HG03354 (cell line): Measurements from ENCODE around the gene LMNA.
"Not testable (repeated sequence)": the region's sequence is repeated elsewhere in the genome, so short reads cannot be mapped to it uniquely, and the experiment has no call there.

Source experiments
- ATAC-seq: cut with Tn5 transposase; IDR thresholded peaks from one replicate; pipeline ENCODE4 v1.9.1; 2021; ENCODE audit warnings: mild to moderate bottlenecking; ENCODE audit not compliant: unreplicated experiment, poor library complexity, severe bottlenecking

The LMNA gene

DNA sequence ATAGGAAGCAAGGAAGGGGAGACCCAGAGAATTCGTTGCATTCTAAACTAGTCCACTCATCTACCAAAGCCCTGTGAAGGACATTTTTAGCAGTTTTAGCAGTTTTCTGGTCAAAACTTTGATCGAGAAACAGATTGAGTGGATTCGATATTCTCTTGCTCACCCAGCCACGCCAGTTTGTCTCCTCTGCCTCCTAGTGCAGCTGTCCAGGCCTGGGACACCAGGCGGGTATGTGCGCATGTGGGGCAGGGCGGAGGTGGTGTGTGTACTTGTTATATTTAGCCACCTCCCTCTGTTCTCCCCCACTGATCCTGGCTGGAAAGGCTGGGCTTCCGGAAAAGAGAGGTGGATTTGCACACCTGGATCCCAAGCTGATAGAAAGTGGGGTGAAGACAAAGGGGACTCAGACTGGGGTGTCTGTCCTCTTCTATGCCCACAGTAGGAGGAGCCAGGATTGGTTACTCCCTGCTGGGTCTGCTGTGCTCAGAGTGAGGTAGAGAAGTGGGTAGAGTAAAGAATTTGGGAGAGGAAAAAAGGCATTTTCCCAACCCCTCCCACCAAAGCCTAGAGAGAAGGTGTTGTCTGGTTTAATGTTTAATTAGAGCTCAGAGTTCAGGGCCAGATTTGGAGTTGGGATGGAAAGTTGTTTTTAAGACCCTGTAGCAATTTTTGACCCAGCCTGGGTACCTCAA lies 3.8 kb downstream of the LMNA start:
- ATAC-seq: no peak

DNA sequence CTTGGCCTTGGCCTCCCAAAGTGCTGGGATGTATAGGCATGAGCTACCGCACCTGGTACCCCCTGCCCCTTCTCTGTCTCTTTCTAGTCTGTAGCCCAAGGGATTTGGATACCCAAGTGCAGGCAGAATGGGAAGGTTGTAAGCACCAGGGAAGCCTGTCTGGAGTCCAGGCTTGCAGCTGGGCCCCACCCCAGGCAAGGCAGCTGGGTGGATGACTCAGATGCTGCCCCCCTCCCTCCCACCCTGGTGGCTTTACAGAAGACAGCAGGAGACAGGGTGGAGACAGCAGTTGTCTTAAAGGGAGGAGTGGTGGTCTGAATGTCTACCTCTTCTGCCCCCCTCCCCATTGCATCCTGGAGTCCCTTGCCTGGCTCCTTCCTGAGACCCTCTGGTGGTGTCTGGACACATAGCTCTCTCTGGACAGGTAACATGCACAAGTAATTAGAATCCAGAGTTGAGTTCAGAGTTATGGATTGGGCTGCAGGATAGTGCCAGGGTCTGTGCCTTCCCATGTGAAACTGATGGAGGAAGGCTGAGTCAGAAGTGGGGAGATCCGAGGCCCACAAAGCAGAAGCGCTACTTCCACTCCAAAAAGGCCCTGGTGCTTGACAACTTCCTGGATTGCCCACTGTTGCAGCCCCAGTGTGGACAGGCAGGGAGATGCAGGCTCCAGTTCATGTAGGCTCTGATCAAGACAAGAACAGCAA lies 5.1 kb downstream of the LMNA start:
- no peak for ATAC-seq

DNA sequence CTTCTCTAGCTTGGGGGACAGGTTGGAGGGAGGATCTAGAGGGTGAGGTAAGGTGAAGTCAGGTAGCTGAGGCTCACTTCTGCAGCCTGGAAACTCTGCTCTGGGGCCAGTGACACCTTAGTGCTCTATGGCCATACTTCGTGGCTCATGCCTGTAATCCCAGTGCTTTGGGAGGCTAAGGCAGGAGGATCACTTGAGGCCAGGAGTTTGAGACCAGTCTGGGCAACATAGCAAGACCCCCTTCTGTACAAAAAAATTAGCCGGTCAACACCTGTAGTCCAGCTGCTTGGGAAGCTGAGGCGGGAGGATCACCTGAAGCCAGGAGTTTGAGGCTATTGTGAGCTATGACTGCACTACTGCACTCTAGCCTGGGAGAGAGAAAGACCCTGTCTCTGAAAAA lies 5.8 kb downstream of the LMNA start:
- no peak for ATAC-seq

DNA sequence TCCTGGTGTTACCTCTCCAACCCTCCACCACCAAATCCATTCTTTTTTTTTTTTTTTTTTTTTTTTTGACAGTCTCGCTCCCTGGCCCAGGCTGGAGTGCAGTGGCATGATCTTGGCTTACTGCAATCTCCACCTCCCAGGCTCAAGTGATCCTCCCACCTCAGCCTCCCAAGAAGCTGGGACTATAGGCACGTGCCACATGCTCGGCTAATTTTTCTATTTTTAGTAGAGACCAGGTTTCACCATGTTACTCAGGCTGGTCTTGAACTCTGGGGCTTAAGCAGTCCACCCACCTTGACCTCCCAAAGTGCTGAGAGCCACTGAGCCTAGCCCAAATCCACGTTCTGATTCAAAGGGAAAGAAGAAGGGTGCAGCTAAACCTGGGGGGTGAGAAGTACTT lies 6.5 kb downstream of the LMNA start:
- ATAC-seq: not testable (repeated sequence)

DNA sequence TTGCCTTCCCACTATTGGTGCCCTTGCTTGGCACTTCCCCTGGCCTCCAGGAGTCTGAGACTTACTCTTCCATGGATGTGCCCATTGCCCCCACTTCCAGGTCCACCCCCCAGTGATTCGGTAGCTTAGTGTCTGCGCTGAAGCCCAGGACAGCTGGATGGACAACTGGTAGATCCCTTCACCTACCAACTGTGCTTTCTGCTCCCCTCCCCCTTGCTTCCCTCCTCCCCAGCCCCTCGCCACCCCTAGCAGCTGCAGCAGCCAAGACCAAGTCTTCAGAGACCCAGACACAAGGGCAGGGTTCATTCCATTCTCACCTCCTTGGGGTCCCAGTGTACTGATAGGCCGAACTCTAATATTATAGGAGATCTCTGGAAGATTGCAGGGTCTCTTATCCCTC lies 6.9 kb downstream of the LMNA start:
- ATAC-seq: no peak

DNA sequence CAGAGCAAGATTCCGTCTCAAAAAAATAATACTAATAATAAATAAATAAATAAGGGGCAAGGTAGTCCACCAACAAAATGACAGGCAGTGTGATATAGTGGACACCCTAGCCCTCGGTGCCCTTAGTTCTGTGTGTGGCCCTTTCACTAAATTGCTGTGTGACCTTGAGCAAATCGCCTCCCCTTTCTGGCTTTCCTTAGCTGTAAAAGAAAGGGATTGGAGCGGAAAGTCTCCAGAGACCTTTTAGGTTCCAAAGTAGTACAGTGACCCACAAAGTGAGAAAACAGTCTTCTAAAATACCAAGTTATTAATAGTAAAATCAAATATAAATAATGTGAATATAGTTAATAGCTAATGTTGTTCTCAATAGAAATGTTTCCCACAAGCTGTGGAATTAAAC lies 7.6 kb downstream of the LMNA start:
- ATAC-seq: no peak

DNA sequence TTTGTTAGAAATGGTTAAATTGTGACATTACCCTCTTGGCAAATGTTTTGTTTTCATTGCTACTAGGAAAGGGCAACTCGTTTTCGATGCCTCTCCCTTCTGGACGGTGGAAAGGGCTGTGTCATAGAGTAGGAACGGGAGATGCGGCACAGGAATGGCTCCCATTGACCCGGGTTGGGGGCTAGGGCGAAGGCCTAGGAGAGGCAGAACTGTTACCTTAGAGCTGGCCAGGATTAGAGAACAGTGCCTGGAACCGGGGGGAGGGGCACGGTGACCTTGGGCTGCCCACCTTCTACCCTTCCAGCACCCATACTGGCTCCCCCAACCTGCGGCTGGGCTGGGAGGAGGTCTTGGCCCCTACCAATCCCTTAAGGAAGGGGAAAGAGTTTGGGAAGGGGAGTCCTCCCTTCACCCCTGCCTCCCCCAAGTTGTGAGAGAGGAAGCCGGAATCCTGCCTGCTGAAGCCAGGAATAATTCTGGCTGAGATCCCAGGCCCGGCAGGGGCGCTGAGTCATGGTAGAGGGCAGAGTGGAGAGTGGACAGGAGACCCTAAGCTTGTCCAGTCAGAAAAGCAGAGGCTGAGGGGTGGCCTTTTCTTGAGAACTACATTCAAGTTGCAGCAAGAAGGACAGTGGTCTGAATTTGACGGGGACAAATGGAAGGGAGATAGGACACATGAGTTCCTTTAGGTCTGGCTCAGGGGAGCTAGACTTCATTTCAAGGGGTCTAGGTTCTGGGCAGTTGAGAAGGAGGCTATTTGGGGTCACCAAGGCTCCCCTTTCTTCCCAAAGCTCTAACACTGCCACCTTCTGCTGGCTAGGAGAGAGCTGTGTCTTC lies 8.2 kb downstream of the LMNA start:
- ATAC-seq: no peak

DNA sequence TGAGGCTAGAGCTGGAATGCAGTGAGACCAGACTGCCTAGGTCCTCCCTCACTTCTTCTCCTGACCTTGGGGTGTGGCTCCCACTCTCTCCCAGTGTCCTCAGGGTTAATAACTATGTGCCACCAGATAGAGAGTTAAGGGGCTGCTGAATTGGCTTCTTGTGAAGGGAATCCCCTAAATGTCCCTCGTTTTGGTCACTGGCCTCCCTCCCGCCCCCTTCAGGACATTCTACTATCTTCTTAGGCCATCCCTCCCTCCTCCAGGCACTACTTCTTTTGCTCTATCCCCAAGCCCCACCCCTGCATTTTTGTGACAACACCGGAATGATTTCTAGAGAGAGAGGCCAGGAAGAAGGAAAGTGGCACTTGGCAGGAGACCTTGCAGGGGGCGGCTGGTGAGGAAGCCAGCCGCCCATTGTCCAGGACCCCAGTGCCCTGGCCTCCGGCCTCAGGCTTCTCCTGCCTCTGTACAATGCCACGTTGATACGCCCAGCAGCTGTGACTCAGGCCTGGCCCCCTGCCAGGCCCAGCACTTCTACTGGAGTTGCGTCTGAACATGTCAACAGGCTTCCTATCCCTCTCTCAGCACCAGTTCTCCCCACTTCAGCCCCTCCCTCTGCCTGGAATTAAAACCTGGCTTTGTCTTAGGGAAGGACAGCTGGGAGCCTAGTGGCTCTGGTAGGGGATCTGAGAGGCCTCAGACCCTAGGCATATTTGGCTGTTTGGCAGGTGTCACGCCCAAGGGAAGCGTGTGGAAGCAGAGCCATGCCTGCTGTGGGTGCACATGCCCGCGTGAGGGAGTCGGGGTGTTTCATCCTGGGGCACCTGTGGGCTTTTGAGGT lies 9.1 kb downstream of the LMNA start:
- ATAC-seq: no peak

DNA sequence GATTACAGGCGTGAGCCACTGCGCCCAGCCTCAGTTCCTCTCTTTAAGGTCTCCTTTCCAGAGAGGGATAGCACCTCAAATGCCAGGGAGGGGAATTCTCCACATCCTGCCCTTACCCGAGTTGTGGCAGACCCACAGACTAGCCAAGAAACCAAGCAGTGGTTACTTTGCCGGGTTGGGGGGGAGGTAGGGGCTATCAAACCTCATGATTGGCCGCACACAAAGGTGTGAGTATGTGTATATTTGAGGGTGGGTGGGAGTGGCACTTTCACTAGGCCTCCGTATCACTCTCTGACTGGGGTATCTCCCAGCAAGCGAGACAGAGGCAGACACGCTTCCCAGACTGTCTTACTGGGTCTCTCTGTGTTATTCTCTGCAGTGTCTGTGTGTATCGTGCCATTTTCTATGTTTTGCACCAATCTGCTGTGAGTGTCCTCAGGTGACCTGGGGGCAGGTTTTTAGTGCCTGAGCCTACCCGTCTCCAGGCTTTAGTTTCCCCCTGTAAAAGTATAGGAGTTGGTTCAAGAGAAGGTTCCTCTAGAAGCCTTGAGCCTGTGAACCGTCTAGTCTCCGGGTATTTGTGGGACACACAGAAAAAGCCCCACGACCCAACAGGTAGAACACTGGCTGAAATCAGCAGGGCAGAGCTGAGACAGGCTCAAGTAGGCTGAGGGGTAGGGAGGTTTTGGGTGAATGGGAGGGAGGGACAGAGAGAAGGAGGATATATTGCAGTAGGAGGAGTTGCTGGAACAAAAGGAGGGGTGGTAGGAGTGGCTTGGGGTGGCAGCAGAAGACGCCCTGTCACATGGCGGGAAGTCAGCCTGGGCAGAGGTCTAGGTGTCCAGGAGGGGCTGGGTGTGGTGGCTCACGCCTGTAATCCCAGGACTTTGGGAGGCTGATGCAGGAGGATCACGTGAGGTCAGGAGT lies 10.3 kb downstream of the LMNA start:
- ATAC-seq: no peak

DNA sequence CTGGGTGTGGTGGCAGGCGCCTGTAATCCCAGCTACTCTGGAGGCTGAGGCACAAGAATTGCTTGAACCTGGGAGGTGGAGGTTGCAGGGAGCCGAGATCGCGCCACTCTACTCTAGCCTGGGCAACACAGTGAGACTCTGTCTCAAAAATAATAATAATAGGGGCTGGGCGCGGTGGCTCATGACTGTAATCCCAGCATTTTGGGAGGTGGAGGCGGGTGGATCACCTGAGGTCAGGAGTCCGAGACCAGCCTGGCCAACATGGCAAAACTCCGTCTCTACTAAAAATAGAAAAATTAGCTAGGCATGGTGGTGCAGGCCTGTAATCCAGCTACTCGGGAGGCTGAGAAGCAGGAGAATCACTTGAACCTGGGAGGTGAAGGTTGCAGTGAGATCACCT lies 11.0 kb downstream of the LMNA start:
- ATAC-seq: not testable (repeated sequence)

DNA sequence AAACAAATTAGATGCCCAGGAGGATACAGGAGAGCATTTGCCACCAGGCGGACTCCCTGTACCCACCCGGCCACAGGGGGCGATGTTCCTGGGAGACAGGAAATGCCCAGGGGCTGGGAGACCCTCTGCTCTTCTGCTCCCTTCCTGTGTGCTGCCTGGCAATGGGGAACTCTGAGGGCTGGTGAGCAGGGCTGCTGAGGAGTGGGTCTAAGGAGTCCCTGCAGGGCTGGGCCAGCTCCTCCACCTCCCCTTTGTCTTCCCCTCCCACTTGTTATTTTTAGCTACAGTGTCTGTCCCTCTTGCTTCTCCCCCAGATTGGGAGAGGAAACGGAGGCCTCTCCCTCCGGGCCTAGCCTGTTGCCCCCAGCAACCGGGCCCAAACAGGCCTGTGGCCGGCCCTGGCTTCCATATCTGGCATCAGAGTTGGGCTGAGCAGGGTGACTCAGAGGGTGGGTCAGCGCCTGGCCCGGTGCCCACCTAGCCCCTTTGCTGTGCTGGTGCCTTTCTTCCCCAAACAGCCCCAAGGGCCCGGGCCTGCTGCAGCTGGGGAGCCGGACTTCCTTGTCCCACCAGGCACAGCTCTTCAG lies 11.6 kb downstream of the LMNA start:
- ATAC-seq: peak; percentile 48

DNA sequence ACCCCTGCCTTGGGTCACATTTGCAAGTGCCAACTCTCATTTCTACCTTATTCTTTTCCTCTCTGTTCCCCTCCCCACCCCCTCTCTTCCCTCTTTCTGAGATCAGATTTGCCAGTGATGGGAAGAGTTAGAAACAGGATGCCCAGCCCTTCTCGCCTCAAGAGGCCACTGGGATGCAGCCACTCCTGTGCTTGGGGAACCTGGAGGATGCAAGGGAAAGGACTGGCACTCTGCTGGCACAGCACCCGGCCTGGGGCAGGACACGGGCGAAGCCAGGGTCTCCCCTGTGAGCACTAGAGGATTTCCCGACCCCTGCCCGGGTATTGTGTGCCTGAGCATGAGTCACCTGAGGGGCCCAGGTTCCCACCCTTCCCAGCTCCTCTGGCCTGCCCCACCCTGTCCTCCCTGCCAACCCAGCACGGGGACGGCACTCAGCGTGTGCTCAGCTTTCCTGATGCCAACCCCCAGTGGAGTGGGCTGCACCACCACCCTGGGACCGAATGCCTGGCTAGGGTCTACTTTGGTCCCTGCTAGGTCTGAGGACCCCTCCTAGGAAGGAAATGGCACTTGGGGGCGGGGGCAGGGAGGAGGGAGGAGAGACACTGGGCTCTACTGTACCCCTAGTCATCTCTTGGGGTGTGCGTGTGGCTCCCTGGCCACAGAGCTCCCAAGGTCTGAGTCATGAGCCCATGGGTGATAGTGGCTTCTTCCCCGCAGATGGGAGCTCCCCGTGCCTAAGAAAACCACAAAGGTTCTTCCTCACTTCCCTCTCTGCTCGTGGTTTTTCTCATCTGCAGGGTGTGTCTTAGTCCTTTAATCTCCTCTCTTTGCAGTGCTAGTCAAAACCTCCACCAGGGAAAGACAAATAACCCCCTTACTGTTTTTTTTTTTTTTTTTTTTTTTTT lies 12.4 kb downstream of the LMNA start:
- peak; percentile 48 for ATAC-seq

DNA sequence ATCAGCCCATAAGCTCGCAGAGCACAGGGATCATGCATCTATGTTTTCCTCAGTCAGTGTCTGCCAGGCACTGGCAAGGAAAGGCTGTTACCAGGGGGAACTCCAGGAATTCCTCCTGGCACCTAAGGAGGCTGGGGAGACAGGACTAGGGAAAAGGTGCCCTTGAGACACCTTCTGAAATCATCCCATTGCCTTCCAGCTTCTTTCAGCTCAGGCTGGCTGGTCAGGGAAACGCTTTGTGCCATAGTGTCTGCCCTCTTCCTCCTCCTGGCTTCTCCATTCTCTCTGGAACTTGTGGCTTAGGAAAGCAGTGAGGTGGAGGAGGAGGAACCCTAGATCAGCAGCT lies 13.8 kb downstream of the LMNA start:
- no peak for ATAC-seq

DNA sequence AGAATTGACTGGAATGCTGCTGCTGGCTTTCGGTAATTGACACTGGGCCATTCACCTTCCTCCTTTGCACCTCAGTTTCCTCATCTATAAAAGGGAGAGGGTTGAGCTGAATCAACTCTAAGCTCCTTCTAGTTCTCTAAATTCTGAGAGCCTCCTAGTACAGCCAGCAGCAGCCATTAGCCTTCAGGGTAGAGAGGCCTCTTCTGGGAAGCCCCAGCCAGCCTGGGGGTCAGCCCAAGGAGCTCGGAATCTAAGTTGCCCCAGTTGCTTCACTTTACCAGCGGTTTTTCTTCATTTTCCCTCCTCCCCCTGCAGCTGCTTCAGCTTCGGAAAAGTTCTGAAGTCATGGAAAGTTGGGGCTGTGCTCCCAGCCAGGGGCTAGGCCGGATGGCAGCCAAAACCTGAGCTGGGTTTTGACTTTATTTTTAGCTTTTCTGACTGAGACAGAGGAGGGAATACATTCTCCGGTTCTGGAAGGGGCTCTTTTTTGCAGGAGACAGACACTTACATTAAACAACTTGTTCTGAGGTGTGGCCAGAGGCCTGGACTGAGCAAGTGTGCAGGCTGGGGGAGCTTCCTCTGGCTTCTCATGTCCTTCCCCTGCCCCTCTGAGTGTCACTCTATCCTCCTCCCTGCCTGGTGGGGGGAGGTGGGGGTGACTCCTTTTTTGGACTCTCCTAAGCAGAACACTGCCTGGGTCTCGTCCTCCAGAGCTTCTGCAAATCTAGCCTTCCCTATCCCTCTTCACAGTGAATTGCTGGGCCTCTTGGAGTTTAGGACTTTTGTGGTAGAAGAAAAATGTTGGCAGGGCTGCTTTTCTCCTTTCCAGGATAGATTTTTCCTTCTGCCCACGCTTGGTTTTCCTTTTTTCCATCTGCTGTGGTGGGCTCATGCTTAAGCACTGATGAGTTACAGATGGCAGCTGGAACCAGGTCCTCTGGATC lies 14.4 kb downstream of the LMNA start:
- ATAC-seq: no peak

DNA sequence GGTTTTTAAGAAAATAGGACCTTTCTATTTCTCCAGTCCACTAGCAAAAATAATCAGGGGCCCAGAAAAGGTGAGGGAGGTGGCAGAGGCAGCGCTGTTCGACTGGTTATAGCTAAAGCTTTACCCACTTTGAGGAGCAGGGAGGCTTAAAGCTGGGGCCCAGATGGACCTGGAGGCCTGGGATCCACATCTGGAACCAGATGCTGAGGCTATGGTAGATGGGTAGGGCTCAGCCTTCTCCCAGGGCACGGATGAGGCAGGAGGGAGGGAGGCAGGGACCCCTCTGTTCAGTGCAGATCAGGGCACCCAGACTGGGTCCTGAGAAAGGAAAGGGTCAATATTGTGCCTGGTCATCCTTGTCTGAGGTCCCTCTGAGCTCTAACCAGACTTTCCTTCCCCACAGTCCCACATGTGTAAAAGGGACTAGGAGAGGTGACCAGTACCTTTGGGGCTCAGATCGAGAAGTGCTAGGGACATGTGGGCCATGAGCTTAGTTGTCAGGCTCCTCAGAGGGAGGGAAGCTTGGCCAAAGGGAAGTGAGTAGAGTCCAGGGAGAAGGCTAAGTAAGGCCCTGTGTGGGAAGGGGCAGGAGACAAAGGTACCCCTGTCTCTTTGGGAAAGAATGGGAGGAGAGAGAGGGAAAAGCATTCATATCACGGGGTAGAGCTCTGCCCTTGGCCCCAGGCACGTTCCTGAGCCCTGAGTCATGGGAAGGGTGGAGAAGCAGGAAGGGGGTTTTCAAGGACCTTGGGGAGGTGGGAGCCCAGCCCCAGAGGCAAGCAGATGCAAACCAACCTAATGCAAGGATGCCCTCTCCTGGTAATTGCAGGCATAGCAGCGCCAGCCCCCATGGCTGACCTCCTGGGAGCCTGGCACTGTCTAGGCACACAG lies 15.4 kb downstream of the LMNA start:
- no peak for ATAC-seq

DNA sequence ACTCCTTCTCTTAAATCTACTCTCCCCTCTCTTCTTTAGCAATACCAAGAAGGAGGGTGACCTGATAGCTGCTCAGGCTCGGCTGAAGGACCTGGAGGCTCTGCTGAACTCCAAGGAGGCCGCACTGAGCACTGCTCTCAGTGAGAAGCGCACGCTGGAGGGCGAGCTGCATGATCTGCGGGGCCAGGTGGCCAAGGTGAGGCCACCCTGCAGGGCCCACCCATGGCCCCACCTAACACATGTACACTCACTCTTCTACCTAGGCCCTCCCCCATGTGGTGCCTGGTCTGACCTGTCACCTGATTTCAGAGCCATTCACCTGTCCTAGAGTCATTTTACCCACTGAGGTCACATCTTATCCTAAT lies 16.0 kb downstream of the LMNA start:
- ATAC-seq: no peak
